NCI-H187 (cell line): ENCODE data around the gene MROH7.

Source experiments
- DNase-seq, 2 experiments: peaks; one replicate each; lab custom pipeline; 2025; lab: John Stamatoyannopoulos, UW

Gene MROH7

GRCh38 chr1:54640863-54641836 lies at the start of gene MROH7:
TSS of gene MROH7 (plus strand) at chr1:54641786. CDS start at chr1:54652927, 11,141 bp downstream.
- DNase-seq, result no peak

- DNase-seq, result no peak
These were observed 47.9 kb upstream of the MROH7 start for GRCh38 chr1:54593571-54594160.

- no peak for DNase-seq
These were observed 47.1 kb upstream of the MROH7 start for GRCh38 chr1:54594463-54594862.

GRCh38 chr1:54595956-54596498 lies 45.6 kb upstream of the MROH7 start:
- no peak for DNase-seq

GRCh38 chr1:54596756-54597155 lies 44.8 kb upstream of the MROH7 start:
- no peak for DNase-seq

- no peak for DNase-seq
These were observed 44.0 kb upstream of the MROH7 start for GRCh38 chr1:54597455-54598030.

- DNase-seq, result no peak
These were observed 42.3 kb upstream of the MROH7 start for GRCh38 chr1:54599211-54599823.

GRCh38 chr1:54600947-54601721 lies 40.5 kb upstream of the MROH7 start:
- DNase-seq, result no peak

GRCh38 chr1:54601730-54602129 lies 39.9 kb upstream of the MROH7 start:
- DNase-seq, result no peak

GRCh38 chr1:54602554-54602953 lies 39.0 kb upstream of the MROH7 start:
- DNase-seq, result no peak

GRCh38 chr1:54603241-54603640 lies 38.3 kb upstream of the MROH7 start:
- no peak for DNase-seq

GRCh38 chr1:54604051-54604450 lies 37.5 kb upstream of the MROH7 start:
- no peak for DNase-seq

- no peak for DNase-seq
These were observed 36.8 kb upstream of the MROH7 start for GRCh38 chr1:54604572-54605370.

- DNase-seq, result no peak
These were observed 35.2 kb upstream of the MROH7 start for GRCh38 chr1:54606096-54606989.

- DNase-seq, result no peak
These were observed 34.6 kb upstream of the MROH7 start for GRCh38 chr1:54606990-54607325.

GRCh38 chr1:54607821-54608565 lies 33.6 kb upstream of the MROH7 start:
- no peak for DNase-seq

- no peak for DNase-seq
These were observed 32.9 kb upstream of the MROH7 start for GRCh38 chr1:54608566-54609230.

GRCh38 chr1:54609301-54609921 lies 32.2 kb upstream of the MROH7 start:
- DNase-seq, result no peak
